GM12878 (cell line): ENCODE measurements around the gene TUB. TPM values are rescaled to one million over a fixed set of nuclear protein-coding genes. Genes with fewer than 3 reads are reported as not detected.

Source experiments
- ATAC-seq: fragments of 200-7000 bp; cut with Tn5 transposase; 3 replicates; pipeline ENCODE4 v1.9.1; 2020; ENCODE audit warnings: mild to moderate bottlenecking, moderate library complexity
- BruUV-seq: library from RNA; stranded (reverse); fragments of 400-500 nt; replicated peaks from 2 replicates; lab custom pipeline; 2021; lab: Mats Ljungman, UMichigan
- CTCF ChIA-PET: fragments of 300-600 bp; sonication (Branson Sonifier 250); formaldehyde crosslinking; extraction: SDS; loops from one replicate; lab custom pipeline; 2021; ENCODE audit warnings: inconsistent platforms; lab: Yijun Ruan, JAX
- POLR2A ChIA-PET: fragments of 350-600 bp; formaldehyde crosslinking; extraction: SDS; loops from one replicate; lab custom pipeline; 2021; ENCODE audit warnings: inconsistent platforms; lab: Charles Lee
- RAD21 ChIA-PET: fragments of 300-600 bp; sonication (Branson Sonifier 250); formaldehyde crosslinking; loops from one replicate; lab custom pipeline; 2023; ENCODE audit warnings: antibody characterized with exemption; ENCODE audit not compliant: unreplicated experiment; lab: Charles Lee
- SMC1A ChIA-PET: fragments of 300-600 bp; sonication (Branson Sonifier 250); formaldehyde crosslinking; loops from one replicate; lab custom pipeline; 2023; ENCODE audit not compliant: unreplicated experiment, uncharacterized antibody; lab: Charles Lee
- DNase-seq: peaks from one replicate; pipeline ENCODE4 v3.0.0-alpha.2; 2011; ENCODE audit warnings: low read depth, low spot score
- FAIRE-seq: peaks from 3 replicates; lab custom pipeline; 2011; peaks lifted over from hg19 to GRCh38; lab: Jason Lieb, UNC
- H2AFZ ChIP-seq: 2 replicates; pipeline ENCODE4 v1.6.0; 2011; ENCODE audit warnings: low read depth, low read length, control low read depth; ENCODE audit not compliant: control insufficient read depth
- H3K27ac ChIP-seq: 2 replicates; pipeline ENCODE4 v1.5.1; 2011; ENCODE audit warnings: control low read depth; ENCODE audit not compliant: control insufficient read depth, insufficient read depth
- H3K27me3 ChIP-seq, 2 experiments: replicated peaks in 1 of 2; 2 replicates each; pipeline versions ENCODE4 v1.6.0 to v1.6.1; 2011; ENCODE audit warnings: low read length in 1 of 2; ENCODE audit not compliant: control insufficient read depth in 2 of 2, insufficient read depth in 2 of 2
- H3K36me3 ChIP-seq, 2 experiments: 2 replicates each; pipeline ENCODE4 v1.5.1; 2011; ENCODE audit warnings: low read length in 1 of 2; ENCODE audit not compliant: control insufficient read depth in 2 of 2, insufficient read depth in 2 of 2
- H3K4me1 ChIP-seq: 2 replicates; pipeline ENCODE4 v1.6.1; 2011; ENCODE audit warnings: mild to moderate bottlenecking, low read length, moderate library complexity, mixed read lengths; ENCODE audit not compliant: control insufficient read depth, insufficient read depth
- H3K4me2 ChIP-seq: 2 replicates; pipeline ENCODE4 v1.6.0; 2011; ENCODE audit warnings: control low read depth; ENCODE audit not compliant: control insufficient read depth, insufficient read depth
- H3K4me3 ChIP-seq: fragments of 200-600 bp; sonication (generic); 2 replicates; pipeline ENCODE4 v1.5.1; 2016
- H3K79me2 ChIP-seq: 2 replicates; pipeline ENCODE4 v1.6.0; 2011; ENCODE audit warnings: low read length; ENCODE audit not compliant: control insufficient read depth, insufficient read depth
- H3K9ac ChIP-seq: 2 replicates; pipeline ENCODE4 v1.8.0; 2011; ENCODE audit warnings: low read length, control low read depth, mixed read lengths; ENCODE audit not compliant: control insufficient read depth, insufficient read depth
- H3K9me3 ChIP-seq: replicated peaks from 3 replicates; pipeline ENCODE4 v1.5.1; 2011; ENCODE audit warnings: mild to moderate bottlenecking, low read length; ENCODE audit not compliant: control insufficient read depth, insufficient read depth
- H4K20me1 ChIP-seq: 2 replicates; pipeline ENCODE4 v1.6.0; 2011; ENCODE audit not compliant: control insufficient read depth, insufficient read depth
- CBX3 ChIP-seq: fragments of 200-600 bp; sonication (generic); IDR thresholded peaks from 2 replicates; pipeline ENCODE4 v1.6.1; 2016; ENCODE audit warnings: low read depth, borderline replicate concordance
- CHD2 ChIP-seq: IDR thresholded peaks from 2 replicates; pipeline ENCODE4 v1.6.1; 2011; ENCODE audit warnings: low read depth, low read length, improper control_type of control experiment, borderline replicate concordance
- DPF2 ChIP-seq: fragments of 450-650 bp; IDR thresholded peaks from 2 replicates; pipeline ENCODE4 v1.6.1; 2017; ENCODE audit warnings: mild to moderate bottlenecking
- GABPA ChIP-seq: IDR thresholded peaks from 2 replicates; pipeline ENCODE4 v1.6.1; 2014; ENCODE audit warnings: antibody characterized with exemption, low read depth, mild to moderate bottlenecking, inconsistent platforms
- KDM1A ChIP-seq: fragments of 200-600 bp; sonication (generic); IDR thresholded peaks from 2 replicates; pipeline ENCODE4 v1.6.1; 2016; ENCODE audit warnings: borderline replicate concordance
- PML ChIP-seq: IDR thresholded peaks from 2 replicates; pipeline ENCODE4 v1.6.1; 2012; ENCODE audit warnings: low read length, inconsistent platforms
- RAD21 ChIP-seq: IDR thresholded peaks from 2 replicates; pipeline ENCODE4 v1.6.1; 2011; ENCODE audit warnings: mild to moderate bottlenecking, low read depth, low read length, moderate library complexity; ENCODE audit not compliant: insufficient read depth
- SMAD1 ChIP-seq: fragments of 450-650 bp; IDR thresholded peaks from 2 replicates; pipeline ENCODE4 v1.6.1; 2018; ENCODE audit warnings: mild to moderate bottlenecking, low read depth; ENCODE audit not compliant: partially characterized antibody
- WGBS: methylation state at CpG from one replicate; pipeline ENCODE4 v1.1.6; 2016; ENCODE audit warnings: low lambda C conversion rate; ENCODE audit not compliant: insufficient replicate concordance, insufficient coverage; ENCODE audit errors: missing lambda C conversion rate; 5-methylcytosine and 5-hydroxymethylcytosine counted together
- in situ Hi-C: fragments of 300-500 bp; cut with MboI; formaldehyde crosslinking; loops from 9 replicates; pipeline ENCODE4 v1.14.3; 2018; ENCODE audit warnings: mixed read lengths
- intact Hi-C: fragments of 100-400 bp; cut with micrococcal nuclease; formaldehyde crosslinking; loops from one replicate; pipeline ENCODE4 v1.14.2; 2022; ENCODE audit not compliant: unreplicated experiment
- polyA plus RNA-seq, 11 experiments: library from polyadenylated mRNA; depleted of rRNA in 4 of 11; unstranded in 6 of 11; stranded (reverse) in 5 of 11; fragments of >200 nt; fragmentation: Nextera tagmentation in 4 of 11; fragmentation: Illumina TruSeq in 1 of 11; extraction: Ambion mirVana in 4 of 11; extraction: Trizol in 1 of 11; gene quantifications; 1 replicate in 1 of 11; 2 replicates in 10 of 11; pipeline versions ENCODE4 v1.2.1 to v1.2.3, GENCODE V29; 2011 to 2016; ENCODE audit warnings: inconsistent platforms in 2 of 11, missing spikeins in 2 of 11, low read depth in 1 of 11
- total RNA-seq, 4 experiments: library from RNA; depleted of rRNA in 3 of 4; stranded (reverse); fragments of >200 nt in 3 of 4; fragmentation: Illumina TruSeq in 1 of 4; extraction: Trizol in 1 of 4; gene quantifications; 2 replicates each; pipeline versions ENCODE4 v1.2.1 to v1.2.3, GENCODE V29; 2013 to 2021
- TF ChIP-seq, protein P1 (sequence below), 3 experiments: IDR thresholded peaks in 2 of 3; conservative IDR thresholded peaks in 1 of 3; 2 replicates each; pipeline ENCODE4 v1.5.1; 2011; ENCODE audit warnings: low read depth in 3 of 3, low read length in 3 of 3, mild to moderate bottlenecking in 3 of 3, control low read depth in 2 of 3, moderate library complexity in 2 of 3, inconsistent platforms in 1 of 3, mixed read lengths in 1 of 3; ENCODE audit not compliant: control insufficient read depth in 2 of 3, insufficient read depth in 1 of 3; ENCODE audit errors: extremely low read depth in 1 of 3
- TF ChIP-seq, protein P2 (sequence below): fragments of 450-650 bp; IDR thresholded peaks from 2 replicates; pipeline ENCODE4 v1.6.1; 2017; ENCODE audit warnings: mild to moderate bottlenecking, moderate library complexity

TUB gene
- total and polyA plus RNA-seq, 10 of the 15 experiments (the other 5 are each of a cell fraction or from before 2014, with no cell fraction given): 0.01 to 0.06 (median 0.03) TPM; not detected in 6

DNA sequence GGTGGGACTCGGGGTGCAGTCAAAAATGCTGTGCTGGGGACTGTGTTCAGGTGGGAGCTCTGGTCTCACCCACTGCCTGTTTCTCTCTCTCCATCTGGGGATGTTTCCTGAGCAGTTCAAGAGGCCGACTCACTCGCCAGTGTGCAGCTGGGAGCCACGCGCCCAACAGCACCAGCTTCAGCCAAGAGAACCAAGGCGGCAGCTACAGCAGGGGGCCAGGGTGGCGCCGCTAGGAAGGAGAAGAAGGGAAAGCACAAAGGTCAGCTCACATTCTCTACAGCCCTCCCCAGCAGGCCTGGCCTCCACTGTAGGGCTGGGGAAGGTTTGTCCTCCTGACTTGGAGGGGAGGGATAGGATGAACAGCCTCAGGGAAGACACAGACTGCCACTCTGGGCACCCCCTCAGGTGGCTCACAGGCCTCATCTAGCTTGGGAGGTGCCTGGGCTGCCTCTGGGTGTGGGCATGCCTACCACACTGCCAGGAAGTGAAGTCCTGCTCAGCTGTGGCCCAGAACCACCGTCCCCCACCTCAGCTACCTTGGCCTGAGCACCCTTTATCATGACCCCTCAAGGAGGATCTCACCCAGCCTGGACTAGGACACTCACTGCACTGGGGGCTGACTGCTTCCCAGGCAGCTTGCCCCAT is 13.0 kb downstream of the TUB start:
- intact Hi-C loops: loop anchor here (10.0 kb wide), 1 partner anchor 199 kb away; no protein-coding TSS in a partner anchor
- ATAC-seq (no peak), FAIRE-seq (no peak), DNase-seq (no peak)
- Histone ChIP-seq H3K4me1 (no peaks in the 10 kb centered on the region), H3K27ac (no peak overlapping the region), H2AFZ (no peak overlapping the region), H3K9me3 (no peaks in the 10 kb centered on the region), H3K27me3 (no peaks in the 10 kb centered on the region), H3K36me3 (no peaks in the 10 kb centered on the region), H3K9ac (no peak overlapping the region), H3K4me3 (no peak overlapping the region), H3K79me2 (no peaks in the 10 kb centered on the region), H3K4me2 (no peak overlapping the region), H4K20me1 (no peaks in the 10 kb centered on the region)
- ChIA-PET SMC1A (no interaction called here), CTCF (interaction anchor here (0.8 to 7.6 kb wide), 6 partner anchors 9 to 997 kb away, joined by 3 to 64 read pairs (median 4); no protein-coding TSS in a partner anchor), POLR2A (no interaction called here), RAD21 (interaction anchor here (0.7 kb wide), 1 partner anchor 60 kb away, joined by 3 read pairs; no protein-coding TSS in a partner anchor)
- BruUV-seq: no TSS peak
- in situ Hi-C loops: no loop called here
- 45% methylated on average over 9 of the region's 9 CpGs for WGBS
- TF ChIP-seq CBX3 (no peak), RAD21 (no peak), SMAD1 (no peak), CHD2 (no peak)

DNA sequence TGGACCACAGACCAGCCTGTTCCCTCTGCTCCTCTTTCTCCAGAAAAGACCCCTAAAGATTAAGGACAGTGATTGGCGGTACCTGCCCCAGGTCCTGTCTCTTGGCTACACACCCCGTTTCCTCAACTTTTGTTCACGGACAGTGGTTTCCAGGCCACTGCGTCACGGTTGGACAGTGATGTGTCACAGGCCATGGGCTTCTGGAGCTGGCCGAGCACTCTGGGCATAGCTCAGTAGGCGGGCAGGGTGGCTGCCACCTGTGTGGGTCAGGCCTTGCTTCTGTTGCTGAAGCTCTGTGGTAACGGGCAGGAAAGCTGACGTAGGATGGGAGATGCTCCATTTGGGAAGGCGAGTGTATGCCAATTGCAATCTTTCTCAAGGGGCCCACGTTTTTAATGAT is 13.6 kb downstream of the TUB start:
- Histone ChIP-seq H3K79me2 (no peaks in the 10 kb centered on the region), H3K9me3 (no peaks in the 10 kb centered on the region), H3K4me1 (no peaks in the 10 kb centered on the region), H3K27ac (no peak overlapping the region), H3K36me3 (no peaks in the 10 kb centered on the region), H3K27me3 (no peaks in the 10 kb centered on the region), H3K9ac (no peak overlapping the region), H3K4me2 (no peak overlapping the region), H4K20me1 (no peaks in the 10 kb centered on the region), H2AFZ (no peak overlapping the region), H3K4me3 (no peak overlapping the region)
- ATAC-seq: no peak
- intact Hi-C loops: loop anchor here (10.0 kb wide), 1 partner anchor 200 kb away; no protein-coding TSS in a partner anchor
- no peak for DNase-seq
- no TSS peak for BruUV-seq
- ChIA-PET SMC1A (interaction anchor here (0.8 kb wide), 1 partner anchor 85 kb away, joined by 3 read pairs; no protein-coding TSS in a partner anchor), RAD21 (interaction anchor here (0.6 to 1.0 kb wide), 3 partner anchors 61 to 767 kb away, joined by 3 read pairs; no protein-coding TSS in a partner anchor), POLR2A (no interaction called here), CTCF (interaction anchor here (0.7 to 7.6 kb wide), 7 partner anchors 9 to 998 kb away, joined by 3 to 64 read pairs (median 3); no protein-coding TSS in a partner anchor)
- in situ Hi-C loops: loop anchor here (5.0 kb wide), 1 partner anchor 87 kb away; no protein-coding TSS in a partner anchor
- 35% methylated on average over 11 of the region's 11 CpGs for WGBS
- FAIRE-seq: no peak
- TF ChIP-seq GABPA (no peak), DPF2 (no peak), KDM1A (no peak), PML (no peak)
- TF ChIP-seq, protein P1, sequence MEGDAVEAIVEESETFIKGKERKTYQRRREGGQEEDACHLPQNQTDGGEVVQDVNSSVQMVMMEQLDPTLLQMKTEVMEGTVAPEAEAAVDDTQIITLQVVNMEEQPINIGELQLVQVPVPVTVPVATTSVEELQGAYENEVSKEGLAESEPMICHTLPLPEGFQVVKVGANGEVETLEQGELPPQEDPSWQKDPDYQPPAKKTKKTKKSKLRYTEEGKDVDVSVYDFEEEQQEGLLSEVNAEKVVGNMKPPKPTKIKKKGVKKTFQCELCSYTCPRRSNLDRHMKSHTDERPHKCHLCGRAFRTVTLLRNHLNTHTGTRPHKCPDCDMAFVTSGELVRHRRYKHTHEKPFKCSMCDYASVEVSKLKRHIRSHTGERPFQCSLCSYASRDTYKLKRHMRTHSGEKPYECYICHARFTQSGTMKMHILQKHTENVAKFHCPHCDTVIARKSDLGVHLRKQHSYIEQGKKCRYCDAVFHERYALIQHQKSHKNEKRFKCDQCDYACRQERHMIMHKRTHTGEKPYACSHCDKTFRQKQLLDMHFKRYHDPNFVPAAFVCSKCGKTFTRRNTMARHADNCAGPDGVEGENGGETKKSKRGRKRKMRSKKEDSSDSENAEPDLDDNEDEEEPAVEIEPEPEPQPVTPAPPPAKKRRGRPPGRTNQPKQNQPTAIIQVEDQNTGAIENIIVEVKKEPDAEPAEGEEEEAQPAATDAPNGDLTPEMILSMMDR (IDR thresholded peaks at IDR 0.05 in 2 of 3, conservative IDR thresholded peaks at IDR 0.05 in 1 of 3; ENCODE audit: control insufficient read depth in 2 of 3, extremely low read depth in 1 of 3, insufficient read depth in 1 of 3, low read depth in 3 of 3, low read length in 3 of 3): no peak
- TF ChIP-seq, protein P2, sequence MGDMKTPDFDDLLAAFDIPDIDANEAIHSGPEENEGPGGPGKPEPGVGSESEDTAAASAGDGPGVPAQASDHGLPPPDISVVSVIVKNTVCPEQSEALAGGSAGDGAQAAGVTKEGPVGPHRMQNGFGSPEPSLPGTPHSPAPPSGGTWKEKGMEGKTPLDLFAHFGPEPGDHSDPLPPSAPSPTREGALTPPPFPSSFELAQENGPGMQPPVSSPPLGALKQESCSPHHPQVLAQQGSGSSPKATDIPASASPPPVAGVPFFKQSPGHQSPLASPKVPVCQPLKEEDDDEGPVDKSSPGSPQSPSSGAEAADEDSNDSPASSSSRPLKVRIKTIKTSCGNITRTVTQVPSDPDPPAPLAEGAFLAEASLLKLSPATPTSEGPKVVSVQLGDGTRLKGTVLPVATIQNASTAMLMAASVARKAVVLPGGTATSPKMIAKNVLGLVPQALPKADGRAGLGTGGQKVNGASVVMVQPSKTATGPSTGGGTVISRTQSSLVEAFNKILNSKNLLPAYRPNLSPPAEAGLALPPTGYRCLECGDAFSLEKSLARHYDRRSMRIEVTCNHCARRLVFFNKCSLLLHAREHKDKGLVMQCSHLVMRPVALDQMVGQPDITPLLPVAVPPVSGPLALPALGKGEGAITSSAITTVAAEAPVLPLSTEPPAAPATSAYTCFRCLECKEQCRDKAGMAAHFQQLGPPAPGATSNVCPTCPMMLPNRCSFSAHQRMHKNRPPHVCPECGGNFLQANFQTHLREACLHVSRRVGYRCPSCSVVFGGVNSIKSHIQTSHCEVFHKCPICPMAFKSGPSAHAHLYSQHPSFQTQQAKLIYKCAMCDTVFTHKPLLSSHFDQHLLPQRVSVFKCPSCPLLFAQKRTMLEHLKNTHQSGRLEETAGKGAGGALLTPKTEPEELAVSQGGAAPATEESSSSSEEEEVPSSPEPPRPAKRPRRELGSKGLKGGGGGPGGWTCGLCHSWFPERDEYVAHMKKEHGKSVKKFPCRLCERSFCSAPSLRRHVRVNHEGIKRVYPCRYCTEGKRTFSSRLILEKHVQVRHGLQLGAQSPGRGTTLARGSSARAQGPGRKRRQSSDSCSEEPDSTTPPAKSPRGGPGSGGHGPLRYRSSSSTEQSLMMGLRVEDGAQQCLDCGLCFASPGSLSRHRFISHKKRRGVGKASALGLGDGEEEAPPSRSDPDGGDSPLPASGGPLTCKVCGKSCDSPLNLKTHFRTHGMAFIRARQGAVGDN: no peak
